NCI-H748 (cell line): ENCODE measurements around the gene MORN1.

ENCODE experiments used
- DNase-seq: peaks from one replicate; lab custom pipeline; 2025; ENCODE audit not compliant: unreplicated experiment; lab: John Stamatoyannopoulos, UW

Gene MORN1

GRCh38 chr1:2311184-2312032 lies 79.9 kb downstream of the MORN1 start:
- peak; percentile 25 for DNase-seq

- no peak for DNase-seq
Observed at GRCh38 chr1:2310332-2311183, 80.8 kb downstream of the MORN1 start.

GRCh38 chr1:2308844-2309243 lies 82.5 kb downstream of the MORN1 start:
- no peak for DNase-seq

- no peak for DNase-seq
Observed at GRCh38 chr1:2307972-2308371, 83.4 kb downstream of the MORN1 start.

GRCh38 chr1:2307064-2307605 lies 84.2 kb downstream of the MORN1 start:
- DNase-seq: no peak

GRCh38 chr1:2306151-2306978 lies 85.0 kb downstream of the MORN1 start:
- DNase-seq: no peak

- DNase-seq: no peak
Observed at GRCh38 chr1:2304921-2305681, 86.3 kb downstream of the MORN1 start.

- DNase-seq: no peak
Observed at GRCh38 chr1:2304282-2304681, 87.1 kb downstream of the MORN1 start.

GRCh38 chr1:2303781-2304180 lies 87.6 kb downstream of the MORN1 start:
- DNase-seq: no peak

- no peak for DNase-seq
Observed at GRCh38 chr1:2303016-2303775, 88.2 kb downstream of the MORN1 start.

- no peak for DNase-seq
Observed at GRCh38 chr1:2302292-2302925, 88.9 kb downstream of the MORN1 start.

- no peak for DNase-seq
Observed at GRCh38 chr1:2301607-2302291, 89.6 kb downstream of the MORN1 start.

- DNase-seq: no peak
Observed at GRCh38 chr1:2300851-2301606, 90.3 kb downstream of the MORN1 start.

- DNase-seq: no peak
Observed at GRCh38 chr1:2300004-2300771, 91.2 kb downstream of the MORN1 start.

GRCh38 chr1:2299131-2299627 lies 92.2 kb downstream of the MORN1 start:
- no peak for DNase-seq

GRCh38 chr1:2298685-2299084 lies 92.7 kb downstream of the MORN1 start:
- DNase-seq: no peak
